ENCODE data around the gene ZMIZ2. TPM values are rescaled to one million over a fixed set of nuclear protein-coding genes. Genes with fewer than 3 reads are reported as not detected.
"Not testable (repeated sequence)": the region's sequence is repeated elsewhere in the genome, so short reads cannot be mapped to it uniquely, and the experiment has no call there.

ZMIZ2 gene
- total RNA-seq, 1 donor from 2014 or later: 73.5 TPM

DNA sequence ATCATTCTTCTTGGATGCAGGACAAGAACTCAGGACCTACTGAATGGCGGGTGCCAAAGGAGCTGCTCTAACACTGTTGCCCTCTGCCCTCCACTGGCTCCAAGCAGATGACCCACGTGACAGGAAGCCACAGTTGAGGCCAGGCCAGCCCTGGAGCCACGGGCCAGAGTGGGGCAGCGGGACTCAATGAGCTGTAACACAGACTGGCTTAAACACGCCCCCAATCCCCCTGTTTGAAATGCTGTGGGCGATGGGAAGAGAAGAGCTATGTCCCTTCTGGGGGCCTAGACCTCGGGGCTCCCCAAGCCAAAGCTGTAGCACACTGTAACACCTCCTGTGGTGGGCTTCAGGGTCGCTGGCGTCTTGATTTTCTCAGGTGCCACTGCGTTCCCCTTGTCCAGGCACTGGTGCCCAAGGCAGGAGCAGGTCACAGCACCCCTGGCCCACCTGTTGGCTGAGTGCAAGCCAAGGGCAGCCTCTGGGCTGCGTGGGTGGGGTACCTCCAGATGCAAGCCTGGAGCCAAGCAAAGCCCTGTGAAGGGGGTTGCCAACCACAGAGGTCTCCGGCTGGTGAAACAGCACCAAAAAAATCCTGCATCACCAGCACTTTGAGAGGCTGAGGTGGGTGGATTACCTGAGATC, 18.6 kb upstream of the ZMIZ2 start:
- no peaks in the 10 kb centered on the region for H3K36me3 Mint-ChIP-seq (ENCODE audit: low read depth)
- peaks cover 24% of the 10 kb centered on the region for H3K4me1 Mint-ChIP-seq (ENCODE audit: low read depth)
- H3K27me3 Mint-ChIP-seq (ENCODE audit: low read depth): no peaks in the 10 kb centered on the region
- H3K4me3 Mint-ChIP-seq (ENCODE audit: unreplicated experiment): no peak overlapping the region
- peak; percentile 79 for DNase-seq (ENCODE audit: low spot score)
- no peaks in the 10 kb centered on the region for H3K9me3 Mint-ChIP-seq (ENCODE audit: low read depth)
- TF ChIP-seq, protein P1, sequence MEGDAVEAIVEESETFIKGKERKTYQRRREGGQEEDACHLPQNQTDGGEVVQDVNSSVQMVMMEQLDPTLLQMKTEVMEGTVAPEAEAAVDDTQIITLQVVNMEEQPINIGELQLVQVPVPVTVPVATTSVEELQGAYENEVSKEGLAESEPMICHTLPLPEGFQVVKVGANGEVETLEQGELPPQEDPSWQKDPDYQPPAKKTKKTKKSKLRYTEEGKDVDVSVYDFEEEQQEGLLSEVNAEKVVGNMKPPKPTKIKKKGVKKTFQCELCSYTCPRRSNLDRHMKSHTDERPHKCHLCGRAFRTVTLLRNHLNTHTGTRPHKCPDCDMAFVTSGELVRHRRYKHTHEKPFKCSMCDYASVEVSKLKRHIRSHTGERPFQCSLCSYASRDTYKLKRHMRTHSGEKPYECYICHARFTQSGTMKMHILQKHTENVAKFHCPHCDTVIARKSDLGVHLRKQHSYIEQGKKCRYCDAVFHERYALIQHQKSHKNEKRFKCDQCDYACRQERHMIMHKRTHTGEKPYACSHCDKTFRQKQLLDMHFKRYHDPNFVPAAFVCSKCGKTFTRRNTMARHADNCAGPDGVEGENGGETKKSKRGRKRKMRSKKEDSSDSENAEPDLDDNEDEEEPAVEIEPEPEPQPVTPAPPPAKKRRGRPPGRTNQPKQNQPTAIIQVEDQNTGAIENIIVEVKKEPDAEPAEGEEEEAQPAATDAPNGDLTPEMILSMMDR (IDR thresholded peaks at IDR 0.05): no peak
- H3K27ac Mint-ChIP-seq (ENCODE audit: unreplicated experiment): no peak overlapping the region

DNA sequence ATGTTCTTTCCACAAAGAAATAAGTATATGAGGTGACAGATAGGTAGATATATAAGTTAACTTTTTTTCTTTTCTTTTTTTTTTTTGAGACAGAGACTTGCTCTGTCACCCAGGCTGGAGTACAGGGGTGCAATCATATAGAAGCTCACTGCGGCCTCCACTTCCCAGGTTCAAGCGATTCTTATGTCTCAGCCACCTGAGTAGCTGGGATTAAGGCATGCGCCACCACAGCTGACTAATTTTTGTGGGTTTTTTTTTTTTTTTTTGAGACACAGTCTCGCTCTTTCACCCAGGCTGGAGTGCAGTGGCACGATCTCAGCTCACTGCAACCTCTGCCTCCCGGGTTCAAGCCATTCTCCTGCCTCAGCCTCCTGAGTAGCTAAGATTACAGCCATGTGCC, 15.7 kb upstream of the ZMIZ2 start:
- H3K27me3 Mint-ChIP-seq (ENCODE audit: low read depth); H3K4me3 Mint-ChIP-seq (ENCODE audit: unreplicated experiment); H3K36me3 Mint-ChIP-seq (ENCODE audit: low read depth); H3K27ac Mint-ChIP-seq (ENCODE audit: unreplicated experiment); H3K9me3 Mint-ChIP-seq (ENCODE audit: low read depth): not testable (repeated sequence)
- peaks cover 24% of the 10 kb centered on the region for H3K4me1 Mint-ChIP-seq (ENCODE audit: low read depth)
- DNase-seq (ENCODE audit: low spot score): peak; percentile 4

DNA sequence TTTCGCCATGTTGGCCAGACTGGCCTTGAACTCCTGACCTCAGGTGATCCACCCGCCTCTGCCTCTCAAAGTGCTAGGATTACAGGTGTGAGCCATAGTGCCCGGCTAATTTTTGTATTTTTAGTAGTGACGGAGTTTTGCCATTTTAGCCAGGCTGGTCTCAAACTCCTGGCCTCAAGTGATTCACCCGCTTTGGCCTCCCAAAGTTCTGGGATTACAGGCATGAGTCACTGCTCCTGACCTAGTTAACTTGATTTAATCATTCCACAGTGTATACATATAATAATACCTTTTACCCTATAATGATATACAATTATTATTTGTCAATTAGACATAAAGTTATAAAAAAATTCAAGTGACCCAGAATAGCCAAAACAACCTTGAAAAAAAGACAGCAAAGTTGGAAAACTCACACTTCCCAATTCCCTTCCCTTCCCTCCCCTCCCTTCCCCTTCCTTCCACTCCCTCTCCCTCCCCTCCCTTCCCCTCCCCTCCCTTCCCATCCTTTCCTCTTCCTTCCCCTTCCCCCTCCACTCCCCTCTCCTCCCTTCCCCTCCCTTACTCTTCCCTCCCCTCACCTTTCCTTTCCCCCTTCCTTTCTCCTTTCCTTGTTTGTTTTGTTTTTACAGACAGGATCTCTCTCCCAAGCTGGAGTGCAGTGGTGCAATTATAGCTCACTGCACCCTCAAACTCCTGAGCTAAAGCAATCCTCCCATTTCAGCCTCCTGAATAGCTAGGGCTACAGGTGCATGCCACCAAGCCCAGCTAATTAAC, 14.8 kb upstream of the ZMIZ2 start:
- Mint-ChIP-seq H3K4me3 (ENCODE audit: unreplicated experiment) (no peak overlapping the region), H3K36me3 (ENCODE audit: low read depth) (no peaks in the 10 kb centered on the region), H3K27ac (ENCODE audit: unreplicated experiment) (peak overlapping the region; percentile 76), H3K9me3 (ENCODE audit: low read depth) (peaks cover 4% of the 10 kb centered on the region), H3K4me1 (ENCODE audit: low read depth) (peaks cover 25% of the 10 kb centered on the region), H3K27me3 (ENCODE audit: low read depth) (no peaks in the 10 kb centered on the region)
- peak; percentile 10 for DNase-seq (ENCODE audit: low spot score)
- TF ChIP-seq, protein P1 (IDR thresholded peaks at IDR 0.05): no peak

DNA sequence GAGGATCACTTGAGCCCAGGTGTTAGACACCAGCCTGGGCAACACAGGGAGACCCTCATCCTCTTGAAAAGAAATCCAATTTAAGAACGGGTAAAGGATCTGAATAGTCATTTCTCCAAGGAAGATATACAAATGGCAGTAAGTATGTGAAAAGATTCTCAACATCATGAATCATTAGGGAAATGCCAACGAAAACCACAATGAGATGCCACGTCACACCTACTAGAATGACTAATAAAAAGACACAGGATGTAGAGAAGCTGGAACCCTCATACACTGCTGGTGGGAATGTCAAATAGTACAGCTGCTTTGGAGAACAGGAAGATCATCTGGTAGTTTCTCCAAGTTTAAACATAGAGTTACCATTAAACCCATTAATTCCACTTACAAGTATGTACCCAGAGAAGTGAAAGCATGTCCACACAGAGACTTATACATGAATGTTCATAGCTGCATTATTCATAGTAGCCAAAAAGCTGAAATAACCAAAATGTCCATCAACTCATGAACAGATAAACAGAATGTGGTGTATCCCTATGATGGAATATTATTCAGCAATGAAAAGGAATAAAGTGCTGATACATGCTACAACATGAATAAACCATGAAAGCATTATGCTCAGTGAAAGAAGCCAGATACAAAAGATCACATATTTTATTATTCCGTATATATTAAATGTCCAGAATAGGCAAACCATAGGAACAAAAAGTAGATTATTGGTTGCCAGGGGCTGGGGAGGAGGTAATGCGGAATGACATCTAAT, 13.1 kb upstream of the ZMIZ2 start:
- Mint-ChIP-seq H3K27ac (ENCODE audit: unreplicated experiment) (peak overlapping the region; percentile 97), H3K4me3 (ENCODE audit: unreplicated experiment) (no peak overlapping the region), H3K9me3 (ENCODE audit: low read depth) (peaks cover 4% of the 10 kb centered on the region), H3K36me3 (ENCODE audit: low read depth) (no peaks in the 10 kb centered on the region), H3K4me1 (ENCODE audit: low read depth) (peaks cover 29% of the 10 kb centered on the region), H3K27me3 (ENCODE audit: low read depth) (no peaks in the 10 kb centered on the region)
- DNase-seq (ENCODE audit: low spot score): no peak
- TF ChIP-seq, protein P1 (IDR thresholded peaks at IDR 0.05): peak; percentile 24

DNA sequence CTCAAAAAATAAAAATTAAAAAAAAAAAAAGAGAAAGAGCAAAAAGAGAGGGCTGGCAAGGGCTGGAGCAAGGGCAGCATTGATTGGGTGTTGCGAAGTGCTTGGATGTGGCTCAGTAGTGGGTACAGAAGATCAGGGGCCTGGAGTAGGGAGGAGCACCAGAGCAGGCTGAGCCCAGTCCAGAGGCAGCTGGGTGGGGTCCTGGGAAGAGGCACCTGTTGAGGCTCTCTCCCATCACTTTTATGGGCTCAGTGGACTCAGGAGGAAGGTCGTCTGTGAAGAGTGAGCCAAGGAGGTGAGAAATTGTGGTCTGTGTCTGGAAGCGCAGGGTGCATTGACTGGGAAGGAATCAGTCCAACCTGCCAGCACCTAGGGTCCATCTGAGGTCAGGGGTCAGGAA, 11.8 kb upstream of the ZMIZ2 start:
- DNase-seq (ENCODE audit: low spot score): peak; percentile 59
- H3K27me3 Mint-ChIP-seq (ENCODE audit: low read depth): no peaks in the 10 kb centered on the region
- peaks cover 4% of the 10 kb centered on the region for H3K9me3 Mint-ChIP-seq (ENCODE audit: low read depth)
- TF ChIP-seq, protein P1 (IDR thresholded peaks at IDR 0.05): no peak
- no peak overlapping the region for H3K4me3 Mint-ChIP-seq (ENCODE audit: unreplicated experiment)
- peak overlapping the region; percentile 76 for H3K27ac Mint-ChIP-seq (ENCODE audit: unreplicated experiment)
- H3K36me3 Mint-ChIP-seq (ENCODE audit: low read depth): no peaks in the 10 kb centered on the region
- H3K4me1 Mint-ChIP-seq (ENCODE audit: low read depth): peaks cover 29% of the 10 kb centered on the region

Data from chondrocyte (in vitro differentiated cells).